ENCODE measurements around the gene GEMIN5. TPM values are rescaled to one million over a fixed set of nuclear protein-coding genes. Genes with fewer than 3 reads are reported as not detected.

GEMIN5 gene
- total and polyA plus RNA-seq, 2 of the 13 experiments (the other 11 are each of a cell fraction or from before 2014, with no cell fraction given), result 6.6 to 28.6 TPM

GRCh38 chr5:154842689-154843530 is 95.1 kb downstream of the GEMIN5 start (continued):
- TF ChIP-seq, protein P1, sequence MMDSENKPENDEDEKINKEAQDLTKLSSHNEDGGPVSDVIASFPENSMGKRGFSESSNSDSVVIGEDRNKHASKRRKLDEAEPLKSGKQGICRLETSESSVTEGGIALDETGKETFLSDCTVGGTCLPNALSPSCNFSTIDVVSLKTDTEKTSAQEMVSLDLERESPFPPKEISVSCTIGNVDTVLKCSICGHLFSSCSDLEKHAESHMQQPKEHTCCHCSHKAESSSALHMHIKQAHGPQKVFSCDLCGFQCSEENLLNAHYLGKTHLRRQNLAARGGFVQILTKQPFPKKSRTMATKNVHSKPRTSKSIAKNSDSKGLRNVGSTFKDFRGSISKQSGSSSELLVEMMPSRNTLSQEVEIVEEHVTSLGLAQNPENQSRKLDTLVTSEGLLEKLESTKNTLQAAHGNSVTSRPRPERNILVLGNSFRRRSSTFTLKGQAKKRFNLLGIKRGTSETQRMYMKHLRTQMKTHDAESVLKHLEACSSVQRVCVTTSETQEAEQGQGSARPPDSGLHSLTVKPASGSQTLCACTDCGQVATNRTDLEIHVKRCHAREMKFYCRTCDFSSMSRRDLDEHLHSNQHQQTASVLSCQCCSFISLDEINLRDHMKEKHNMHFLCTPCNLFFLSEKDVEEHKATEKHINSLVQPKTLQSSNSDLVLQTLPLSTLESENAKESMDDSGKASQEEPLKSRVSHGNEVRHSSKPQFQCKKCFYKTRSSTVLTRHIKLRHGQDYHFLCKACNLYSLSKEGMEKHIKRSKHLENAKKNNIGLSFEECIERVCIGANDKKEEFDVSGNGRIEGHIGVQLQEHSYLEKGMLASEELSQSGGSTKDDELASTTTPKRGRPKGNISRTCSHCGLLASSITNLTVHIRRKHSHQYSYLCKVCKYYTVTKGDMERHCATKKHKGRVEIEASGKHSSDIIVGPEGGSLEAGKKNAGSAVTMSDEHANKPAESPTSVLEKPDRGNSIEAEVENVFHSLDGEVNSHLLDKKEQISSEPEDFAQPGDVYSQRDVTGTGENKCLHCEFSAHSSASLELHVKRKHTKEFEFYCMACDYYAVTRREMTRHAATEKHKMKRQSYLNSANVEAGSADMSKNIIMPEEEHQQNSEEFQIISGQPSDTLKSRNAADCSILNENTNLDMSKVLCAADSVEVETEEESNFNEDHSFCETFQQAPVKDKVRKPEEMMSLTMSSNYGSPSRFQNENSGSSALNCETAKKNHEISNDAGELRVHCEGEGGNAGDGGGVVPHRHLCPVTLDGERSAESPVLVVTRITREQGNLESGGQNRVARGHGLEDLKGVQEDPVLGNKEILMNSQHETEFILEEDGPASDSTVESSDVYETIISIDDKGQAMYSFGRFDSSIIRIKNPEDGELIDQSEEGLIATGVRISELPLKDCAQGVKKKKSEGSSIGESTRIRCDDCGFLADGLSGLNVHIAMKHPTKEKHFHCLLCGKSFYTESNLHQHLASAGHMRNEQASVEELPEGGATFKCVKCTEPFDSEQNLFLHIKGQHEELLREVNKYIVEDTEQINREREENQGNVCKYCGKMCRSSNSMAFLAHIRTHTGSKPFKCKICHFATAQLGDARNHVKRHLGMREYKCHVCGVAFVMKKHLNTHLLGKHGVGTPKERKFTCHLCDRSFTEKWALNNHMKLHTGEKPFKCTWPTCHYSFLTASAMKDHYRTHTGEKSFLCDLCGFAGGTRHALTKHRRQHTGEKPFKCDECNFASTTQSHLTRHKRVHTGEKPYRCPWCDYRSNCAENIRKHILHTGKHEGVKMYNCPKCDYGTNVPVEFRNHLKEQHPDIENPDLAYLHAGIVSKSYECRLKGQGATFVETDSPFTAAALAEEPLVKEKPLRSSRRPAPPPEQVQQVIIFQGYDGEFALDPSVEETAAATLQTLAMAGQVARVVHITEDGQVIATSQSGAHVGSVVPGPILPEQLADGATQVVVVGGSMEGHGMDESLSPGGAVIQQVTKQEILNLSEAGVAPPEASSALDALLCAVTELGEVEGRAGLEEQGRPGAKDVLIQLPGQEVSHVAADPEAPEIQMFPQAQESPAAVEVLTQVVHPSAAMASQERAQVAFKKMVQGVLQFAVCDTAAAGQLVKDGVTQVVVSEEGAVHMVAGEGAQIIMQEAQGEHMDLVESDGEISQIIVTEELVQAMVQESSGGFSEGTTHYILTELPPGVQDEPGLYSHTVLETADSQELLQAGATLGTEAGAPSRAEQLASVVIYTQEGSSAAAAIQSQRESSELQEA (CRISPR knock-in tag; IDR thresholded peaks at IDR 0.05; ENCODE audit: not compliant biosample characterization), result no peak
- TF ChIP-seq SRSF1 (optimal IDR thresholded peaks at IDR 0.05; ENCODE audit: low read depth, low read length) (no peak), KDM6A (CRISPR knock-in tag; IDR thresholded peaks at IDR 0.05; ENCODE audit: low read depth) (peak; percentile 89), SMARCE1 (IDR thresholded peaks at IDR 0.05; ENCODE audit: borderline replicate concordance) (no peak), ZNF777 (CRISPR knock-in tag; IDR thresholded peaks at IDR 0.05) (no peak), NONO (IDR thresholded peaks at IDR 0.05) (no peak), NONO (CRISPR knock-in tag; conservative IDR thresholded peaks at IDR 0.05) (0 out of 2 replicates have a peak, but pooled peaks have one; percentile 50), GABPA (IDR thresholded peaks at IDR 0.05; ENCODE audit: low read depth, low read length) (no peak), GABPA (CRISPR knock-in tag; IDR thresholded peaks at IDR 0.05; ENCODE audit: low read depth) (no peak), ZBTB4 (CRISPR knock-in tag; IDR thresholded peaks at IDR 0.05; ENCODE audit: borderline replicate concordance) (no peak), ZNF552 (CRISPR knock-in tag; IDR thresholded peaks at IDR 0.05; ENCODE audit: borderline replicate concordance) (no peak), MED8 (CRISPR knock-in tag; IDR thresholded peaks at IDR 0.05; ENCODE audit: insufficient replicate concordance) (no peak), ARID2 (CRISPR knock-in tag; IDR thresholded peaks at IDR 0.05; ENCODE audit: borderline replicate concordance) (no peak), EP300 (IDR thresholded peaks at IDR 0.05; ENCODE audit: low read depth in 2 of 2, low read length in 2 of 2) (peak in 1 of 2 experiments; percentile 91; a peak in 2 of 4 replicates), EP300 (CRISPR knock-in tag; IDR thresholded peaks at IDR 0.05; ENCODE audit: borderline replicate concordance) (peak; percentile 93)
- TF ChIP-seq, protein P2, sequence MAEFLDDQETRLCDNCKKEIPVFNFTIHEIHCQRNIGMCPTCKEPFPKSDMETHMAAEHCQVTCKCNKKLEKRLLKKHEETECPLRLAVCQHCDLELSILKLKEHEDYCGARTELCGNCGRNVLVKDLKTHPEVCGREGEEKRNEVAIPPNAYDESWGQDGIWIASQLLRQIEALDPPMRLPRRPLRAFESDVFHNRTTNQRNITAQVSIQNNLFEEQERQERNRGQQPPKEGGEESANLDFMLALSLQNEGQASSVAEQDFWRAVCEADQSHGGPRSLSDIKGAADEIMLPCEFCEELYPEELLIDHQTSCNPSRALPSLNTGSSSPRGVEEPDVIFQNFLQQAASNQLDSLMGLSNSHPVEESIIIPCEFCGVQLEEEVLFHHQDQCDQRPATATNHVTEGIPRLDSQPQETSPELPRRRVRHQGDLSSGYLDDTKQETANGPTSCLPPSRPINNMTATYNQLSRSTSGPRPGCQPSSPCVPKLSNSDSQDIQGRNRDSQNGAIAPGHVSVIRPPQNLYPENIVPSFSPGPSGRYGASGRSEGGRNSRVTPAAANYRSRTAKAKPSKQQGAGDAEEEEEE (CRISPR knock-in tag; IDR thresholded peaks at IDR 0.05; ENCODE audit: borderline replicate concordance), result no peak

Data from HepG2 (cell line).